GM23248 (cell line): ENCODE results near the gene PNMA6E. TPM values are rescaled to one million over a fixed set of nuclear protein-coding genes. Genes with fewer than 3 reads are reported as not detected.
"Not testable (repeated sequence)": the region's sequence is repeated elsewhere in the genome, so short reads cannot be mapped to it uniquely, and the experiment has no call there.

ENCODE experiments used
- DNase-seq: peaks from one replicate; pipeline ENCODE4 v3.0.0-alpha.2; 2015
- H2AFZ ChIP-seq: fragments of 200-600 bp; sonication (generic); 2 replicates; pipeline ENCODE4 v1.6.1; 2016; ENCODE audit warnings: antibody characterized with exemption
- H3F3A ChIP-seq: fragments of 200-600 bp; sonication (generic); 2 replicates; pipeline ENCODE4 v1.6.1; 2016; ENCODE audit warnings: mild to moderate bottlenecking, antibody characterized with exemption, mixed run types; ENCODE audit not compliant: insufficient read depth
- H3K27ac ChIP-seq: fragments of 200-600 bp; sonication (generic); 2 replicates; pipeline ENCODE4 v1.5.1; 2016; ENCODE audit warnings: mild to moderate bottlenecking
- H3K27me3 ChIP-seq: fragments of 200-600 bp; sonication (generic); replicated peaks from 2 replicates; pipeline ENCODE4 v1.6.1; 2016; ENCODE audit warnings: mild to moderate bottlenecking; ENCODE audit not compliant: insufficient read depth
- H3K36me3 ChIP-seq: fragments of 200-600 bp; sonication (generic); 2 replicates; pipeline ENCODE4 v1.6.1; 2016; ENCODE audit warnings: low read depth, mild to moderate bottlenecking
- H3K4me1 ChIP-seq: fragments of 200-600 bp; sonication (generic); 2 replicates; pipeline ENCODE4 v1.6.1; 2016; ENCODE audit warnings: mild to moderate bottlenecking; ENCODE audit not compliant: insufficient read depth
- H3K4me2 ChIP-seq: fragments of 200-600 bp; sonication (generic); one replicate; pipeline ENCODE4 v1.6.1; 2016; ENCODE audit warnings: mild to moderate bottlenecking; ENCODE audit not compliant: unreplicated experiment
- H3K4me3 ChIP-seq: fragments of 200-600 bp; sonication (generic); 2 replicates; pipeline ENCODE4 v1.5.1; 2016; ENCODE audit warnings: mild to moderate bottlenecking
- H3K79me2 ChIP-seq: fragments of 200-600 bp; sonication (generic); 2 replicates; pipeline ENCODE4 v1.6.1; 2016; ENCODE audit warnings: mild to moderate bottlenecking; ENCODE audit not compliant: insufficient read depth
- H3K9ac ChIP-seq: fragments of 200-600 bp; sonication (generic); 2 replicates; pipeline ENCODE4 v1.6.1; 2016; ENCODE audit warnings: mild to moderate bottlenecking
- H3K9me2 ChIP-seq: fragments of 200-600 bp; sonication (generic); 2 replicates; pipeline ENCODE4 v1.6.1; 2016; ENCODE audit warnings: mixed run types, mild to moderate bottlenecking, moderate library complexity; ENCODE audit not compliant: insufficient read depth
- H3K9me3 ChIP-seq: fragments of 200-600 bp; sonication (generic); one replicate; pipeline ENCODE4 v1.6.1; 2017; ENCODE audit warnings: low read depth
- H4K20me1 ChIP-seq: fragments of 200-600 bp; sonication (generic); 2 replicates; pipeline ENCODE4 v1.6.0; 2016; ENCODE audit not compliant: insufficient read depth
- EZH2 ChIP-seq: fragments of 200-600 bp; sonication (generic); IDR thresholded peaks from 2 replicates; pipeline ENCODE4 v1.6.1; 2018; ENCODE audit warnings: antibody characterized with exemption, mild to moderate bottlenecking; ENCODE audit not compliant: insufficient read depth, poor library complexity, severe bottlenecking
- EZH2phosphoT487 ChIP-seq: fragments of 200-600 bp; sonication (generic); IDR thresholded peaks from 2 replicates; pipeline ENCODE4 v1.6.1; 2018; ENCODE audit warnings: antibody characterized with exemption, moderate library complexity, mild to moderate bottlenecking, low read depth; ENCODE audit not compliant: insufficient read depth
- whole genome bisulfite sequencing, 2 experiments: methylation state at CpG; one replicate each; pipeline ENCODE4 v1.1.6; 2015 to 2017; ENCODE audit warnings: low lambda C conversion rate in 2 of 2, low coverage in 1 of 2; ENCODE audit errors: missing lambda C conversion rate in 2 of 2; 5-methylcytosine and 5-hydroxymethylcytosine counted together
- in situ Hi-C: fragments of 300-500 bp; cut with MboI; formaldehyde crosslinking; loops from 2 replicates; pipeline ENCODE4 v1.15.0; 2020
- polyA plus RNA-seq: library from polyadenylated mRNA; unstranded; fragments of >200 nt; fragmentation: Nextera tagmentation; extraction: Ambion mirVana; gene quantifications from 2 replicates; pipeline ENCODE4 v1.2.1, GENCODE V29; 2016
- total RNA-seq: library from RNA; depleted of rRNA; stranded (reverse); fragments of >200 nt; shearing (Covaris generic); gene quantifications from 2 replicates; pipeline ENCODE4 v1.2.3, GENCODE V29; 2014

The PNMA6E gene
- total and polyA plus RNA-seq, 2 experiments from 2014 or later, result not detected

- no peaks in the 10 kb centered on the region for H4K20me1 ChIP-seq
- no peaks in the 10 kb centered on the region for H3F3A ChIP-seq
- no peak overlapping the region for H3K4me2 ChIP-seq
- H3K9me3 ChIP-seq, result no peaks in the 10 kb centered on the region
- H3K4me3 ChIP-seq, result no peak overlapping the region
- H3K36me3 ChIP-seq, result no peaks in the 10 kb centered on the region
- no peak overlapping the region for H2AFZ ChIP-seq
- TF ChIP-seq EZH2phosphoT487 (no peak), EZH2 (no peak)
- DNase-seq, result no peak
- H3K9ac ChIP-seq, result no peak overlapping the region
- no peak overlapping the region for H3K27ac ChIP-seq
- H3K4me1 ChIP-seq, result no peaks in the 10 kb centered on the region
- in situ Hi-C loops, result no loop called here
- no peaks in the 10 kb centered on the region for H3K79me2 ChIP-seq
- 90 to 91% methylated on average over 3 to 6 of the region's 26 CpGs for WGBS, 2 experiments
- no peaks in the 10 kb centered on the region for H3K9me2 ChIP-seq
- H3K27me3 ChIP-seq, result no peaks in the 10 kb centered on the region
Observed at GRCh38 chrX:153396320-153397195, 4.6 kb downstream of the PNMA6E start.

- 82 to 88% methylated on average over 18 to 26 of the region's 26 CpGs for WGBS, 2 experiments
Observed at GRCh38 chrX:153395613-153396319, 5.4 kb downstream of the PNMA6E start.

GRCh38 chrX:153394612-153395011 is 6.5 kb downstream of the PNMA6E start:
- 17 to 20% methylated on average over 12 of the region's 13 CpGs for WGBS, 2 experiments
- no peak for DNase-seq

More at GRCh38 chrX:153395613-153396319, 5.4 kb downstream of the PNMA6E start:
- in situ Hi-C loops, result no loop called here
- H3F3A ChIP-seq, result no peaks in the 10 kb centered on the region
- TF ChIP-seq EZH2phosphoT487 (no peak), EZH2 (no peak)
- no peak overlapping the region for H3K4me3 ChIP-seq
- no peak overlapping the region for H3K9ac ChIP-seq
- no peak overlapping the region for H3K4me2 ChIP-seq
- no peaks in the 10 kb centered on the region for H3K79me2 ChIP-seq
- H3K9me2 ChIP-seq, result no peaks in the 10 kb centered on the region
- H3K9me3 ChIP-seq, result no peaks in the 10 kb centered on the region
- no peaks in the 10 kb centered on the region for H3K36me3 ChIP-seq
- no peaks in the 10 kb centered on the region for H3K27me3 ChIP-seq
- no peak for DNase-seq
- no peaks in the 10 kb centered on the region for H3K4me1 ChIP-seq
- H3K27ac ChIP-seq, result no peak overlapping the region
- no peaks in the 10 kb centered on the region for H4K20me1 ChIP-seq
- no peak overlapping the region for H2AFZ ChIP-seq

GRCh38 chrX:153392642-153393321 is 8.4 kb downstream of the PNMA6E start:
- H3K79me2 ChIP-seq, result no peaks in the 10 kb centered on the region
- H3K9me2 ChIP-seq, result no peaks in the 10 kb centered on the region
- H3K9me3 ChIP-seq, result no peaks in the 10 kb centered on the region
- TF ChIP-seq EZH2phosphoT487 (no peak), EZH2 (no peak)
- no peak overlapping the region for H3K27ac ChIP-seq
- no peak overlapping the region for H3K4me3 ChIP-seq
- no peaks in the 10 kb centered on the region for H3F3A ChIP-seq
- no peaks in the 10 kb centered on the region for H4K20me1 ChIP-seq
- WGBS, 2 experiments, result 65 to 82% methylated on average over 10 to 12 of the region's 16 CpGs
- no peak overlapping the region for H3K9ac ChIP-seq
- no peak for DNase-seq
- no peak overlapping the region for H3K4me2 ChIP-seq
- no peak overlapping the region for H2AFZ ChIP-seq
- H3K4me1 ChIP-seq, result no peaks in the 10 kb centered on the region
- no peaks in the 10 kb centered on the region for H3K27me3 ChIP-seq
- in situ Hi-C loops, result no loop called here
- H3K36me3 ChIP-seq, result no peaks in the 10 kb centered on the region

More at GRCh38 chrX:153394612-153395011, 6.5 kb downstream of the PNMA6E start:
- Histone ChIP-seq H3K4me1 (no peaks in the 10 kb centered on the region), H3K4me3 (no peak overlapping the region), H3K36me3 (no peaks in the 10 kb centered on the region), H3K79me2 (no peaks in the 10 kb centered on the region), H3F3A (no peaks in the 10 kb centered on the region), H3K9me3 (no peaks in the 10 kb centered on the region), H2AFZ (no peak overlapping the region), H3K27me3 (no peaks in the 10 kb centered on the region), H3K27ac (no peak overlapping the region), H4K20me1 (no peaks in the 10 kb centered on the region), H3K9me2 (no peaks in the 10 kb centered on the region), H3K4me2 (no peak overlapping the region), H3K9ac (no peak overlapping the region)
- TF ChIP-seq EZH2phosphoT487 (no peak), EZH2 (no peak)
- in situ Hi-C loops, result no loop called here

- H3K4me2 ChIP-seq, H3K9me2 ChIP-seq, H3K9me3 ChIP-seq, H2AFZ ChIP-seq, H3K4me1 ChIP-seq, H3K36me3 ChIP-seq, H3F3A ChIP-seq, H3K79me2 ChIP-seq, DNase-seq, H3K9ac ChIP-seq, in situ Hi-C loops, H4K20me1 ChIP-seq, H3K4me3 ChIP-seq, H3K27me3 ChIP-seq, H3K27ac ChIP-seq: not testable (repeated sequence)
- 85% methylated on average over 6 of the region's 6 CpGs; no CpG with 5 or more reads in 1 of the 2 experiments for WGBS, 2 experiments
Observed at GRCh38 chrX:153389460-153389768, 11.7 kb downstream of the PNMA6E start.
